Activated CD4-positive, alpha-beta T cell treated with anti-CD3 and anti-CD28 coated beads, Interleukin-2, amount 10 ng/mL, durations not matched to agents 24 days and 14 days (primary cell): Measurements from ENCODE around the gene NUDT22. TPM values are rescaled to one million over a fixed set of nuclear protein-coding genes. Genes with fewer than 3 reads are reported as not detected.

ENCODE experiments used
- DNase-seq: peaks from one replicate; pipeline ENCODE4 v3.0.0; 2022
- H3K27ac Mint-ChIP-seq: one replicate; pipeline ENCODE4 v1.8.0; 2022; ENCODE audit warnings: mild to moderate bottlenecking, mixed read lengths
- H3K27me3 Mint-ChIP-seq: one replicate; pipeline ENCODE4 v1.8.0; 2022; ENCODE audit warnings: mixed read lengths
- H3K36me3 Mint-ChIP-seq: one replicate; pipeline ENCODE4 v1.8.0; 2022; ENCODE audit warnings: low read depth, mild to moderate bottlenecking, mixed read lengths
- H3K4me1 Mint-ChIP-seq: one replicate; pipeline ENCODE4 v1.8.0; 2021; ENCODE audit warnings: mixed read lengths
- H3K4me3 Mint-ChIP-seq: one replicate; pipeline ENCODE4 v1.8.0; 2022; ENCODE audit warnings: mild to moderate bottlenecking, moderate library complexity, mixed read lengths
- H3K9me3 Mint-ChIP-seq: one replicate; pipeline ENCODE4 v1.8.0; 2021; ENCODE audit warnings: mixed read lengths
- intact Hi-C: fragments of 100-400 bp; cut with micrococcal nuclease; formaldehyde crosslinking; loops from one replicate; pipeline ENCODE4 v1.15.1; 2023
- total RNA-seq: library from RNA; stranded (reverse); gene quantifications from 2 replicates; pipeline ENCODE4 v1.2.3, GENCODE V29; 2022

NUDT22 gene
- total RNA-seq, 1 donor from 2014 or later: 72.6 TPM

DNA sequence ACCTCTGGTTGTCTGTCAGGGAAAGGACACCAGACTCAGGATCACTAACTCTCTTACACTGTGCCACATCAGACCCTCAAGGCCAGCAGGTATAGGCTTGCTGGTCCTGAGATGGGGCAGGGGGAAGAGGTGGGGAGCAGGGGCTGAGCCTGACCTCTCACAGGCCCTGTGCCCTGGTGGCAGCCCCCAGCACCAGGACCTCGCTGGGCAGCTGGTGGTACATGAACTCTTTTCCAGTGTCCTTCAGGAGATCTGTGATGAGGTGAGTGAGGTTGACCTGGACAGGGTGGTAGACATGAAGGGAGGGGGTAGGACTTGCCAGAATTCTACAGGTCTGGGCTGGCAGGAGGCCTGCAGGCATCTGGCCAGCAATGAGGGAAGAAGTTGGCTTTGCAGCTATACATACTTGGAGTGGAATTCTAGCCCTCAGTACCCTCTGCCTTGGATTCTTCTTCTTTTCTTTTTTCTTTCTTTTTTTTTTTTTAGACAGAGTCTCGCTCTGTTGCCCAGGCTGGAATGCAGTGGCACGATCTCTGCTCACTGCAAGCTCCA lies 1.4 kb downstream of the NUDT22 start:
- H3K4me3 Mint-ChIP-seq: peak overlapping the region; percentile 91
- H3K9me3 Mint-ChIP-seq: no peaks in the 10 kb centered on the region
- H3K36me3 Mint-ChIP-seq: peaks cover 13% of the 10 kb centered on the region
- H3K27me3 Mint-ChIP-seq: no peaks in the 10 kb centered on the region
- H3K27ac Mint-ChIP-seq: peak overlapping the region; percentile 81
- no peak for DNase-seq
- intact Hi-C loops: loop anchor here (2.0 kb wide), 1 partner anchor 77 kb away; the partner anchor contains the start of gene ESRRA
- H3K4me1 Mint-ChIP-seq: peaks cover 34% of the 10 kb centered on the region

DNA sequence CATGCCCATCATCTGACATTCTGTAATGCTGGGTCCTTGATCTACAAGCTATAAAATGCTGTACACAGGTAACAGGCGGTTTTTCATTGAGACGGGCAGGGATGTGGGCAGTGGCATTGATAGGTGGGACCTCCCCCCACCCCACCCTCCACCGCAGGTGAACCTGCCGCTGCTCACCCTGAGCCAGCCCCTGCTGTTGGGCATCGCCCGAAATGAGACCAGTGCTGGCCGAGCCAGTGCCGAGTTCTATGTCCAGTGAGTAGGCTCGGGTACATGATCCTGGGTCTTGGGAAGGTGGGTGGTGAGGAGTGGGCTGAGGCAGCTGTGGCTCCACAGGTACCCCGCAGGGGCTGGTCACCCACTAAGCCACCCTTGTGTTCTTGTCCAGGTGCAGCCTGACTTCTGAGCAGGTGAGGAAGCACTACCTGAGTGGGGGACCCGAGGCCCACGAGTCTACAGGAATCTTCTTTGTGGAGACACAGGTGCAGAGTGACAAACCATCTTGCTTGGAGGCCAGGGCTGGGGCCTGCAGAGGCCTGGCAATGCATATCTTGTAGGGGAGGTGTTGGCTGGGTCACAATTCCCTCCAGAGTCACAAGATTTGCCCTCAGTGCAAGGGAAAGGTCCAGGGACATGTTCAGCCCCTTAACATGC lies 3.1 kb downstream of the NUDT22 start:
- no peak for DNase-seq
- H3K36me3 Mint-ChIP-seq: peaks cover 6% of the 10 kb centered on the region
- no peaks in the 10 kb centered on the region for H3K27me3 Mint-ChIP-seq
- H3K9me3 Mint-ChIP-seq: no peaks in the 10 kb centered on the region
- H3K4me3 Mint-ChIP-seq: peak overlapping the region; percentile 92
- intact Hi-C loops: no loop called here
- H3K27ac Mint-ChIP-seq: peak overlapping the region; percentile 34
- H3K4me1 Mint-ChIP-seq: peaks cover 39% of the 10 kb centered on the region

- Mint-ChIP-seq H3K4me3 (peak overlapping the region; percentile 92), H3K27ac (peak overlapping the region; percentile 89), H3K27me3 (no peaks in the 10 kb centered on the region), H3K9me3 (no peaks in the 10 kb centered on the region), H3K4me1 (peaks cover 38% of the 10 kb centered on the region), H3K36me3 (peaks cover 4% of the 10 kb centered on the region)
- DNase-seq: no peak
- intact Hi-C loops: loop anchor here (1.0 kb wide), 1 partner anchor 12 kb away; the partner anchor contains the start of gene FKBP2
Measured at GRCh38 chr11:64229744-64230170, 3.7 kb downstream of the NUDT22 start.

GRCh38 chr11:64230171-64230984 lies 4.3 kb downstream of the NUDT22 start, which contains the start of gene DNAJC4:
DNAJC4 (plus strand) TSS chr11:64230548; CDS start chr11:64230855, 307 bp downstream.
- intact Hi-C loops: loop anchor here (1.0 kb wide), 1 partner anchor 11 kb away; the partner anchor contains the start of gene FKBP2
- Mint-ChIP-seq H3K9me3 (no peaks in the 10 kb centered on the region), H3K36me3 (peaks cover 1% of the 10 kb centered on the region), H3K27ac (peak within 1 kb of the TSS; percentile 89), H3K4me1 (peaks cover 33% of the 10 kb centered on the region), H3K4me3 (peak within 1 kb of the TSS; percentile 92), H3K27me3 (no peaks in the 10 kb centered on the region)
- peak; percentile 98 for DNase-seq

GRCh38 chr11:64230985-64231365 lies 4.9 kb downstream of the NUDT22 start:
- no peak for DNase-seq
- intact Hi-C loops: loop anchor here (1.0 kb wide), 1 partner anchor 10 kb away; the partner anchor contains the start of gene FKBP2
- peaks cover 1% of the 10 kb centered on the region for H3K36me3 Mint-ChIP-seq
- no peaks in the 10 kb centered on the region for H3K9me3 Mint-ChIP-seq
- H3K4me1 Mint-ChIP-seq: peaks cover 36% of the 10 kb centered on the region
- H3K27me3 Mint-ChIP-seq: no peaks in the 10 kb centered on the region
- peak overlapping the region; percentile 92 for H3K4me3 Mint-ChIP-seq
- peak overlapping the region; percentile 53 for H3K27ac Mint-ChIP-seq

DNA sequence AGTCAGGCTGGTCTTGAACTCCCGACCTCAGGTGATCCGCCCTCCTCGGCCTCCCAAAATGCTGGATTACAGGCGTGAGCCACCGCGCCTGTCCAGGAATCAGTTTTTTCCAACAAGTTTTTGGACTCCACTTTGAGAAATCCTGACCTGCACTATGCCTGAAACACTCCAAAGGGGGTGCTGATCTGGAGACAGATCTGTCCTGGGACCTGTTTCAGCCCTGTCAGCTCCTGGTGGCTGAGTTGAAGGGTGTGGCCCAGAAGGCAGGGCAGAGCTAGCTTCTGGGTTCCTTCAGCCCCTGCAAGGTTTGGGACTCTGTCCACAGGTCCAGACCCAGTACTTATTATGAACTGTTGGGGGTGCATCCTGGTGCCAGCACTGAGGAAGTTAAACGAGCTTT lies 5.5 kb downstream of the NUDT22 start:
- DNase-seq: no peak
- Mint-ChIP-seq H3K9me3 (no peaks in the 10 kb centered on the region), H3K27ac (peak overlapping the region; percentile 48), H3K4me3 (peak overlapping the region; percentile 92), H3K27me3 (no peaks in the 10 kb centered on the region), H3K4me1 (peaks cover 36% of the 10 kb centered on the region), H3K36me3 (peaks cover 1% of the 10 kb centered on the region)
- intact Hi-C loops: no loop called here

GRCh38 chr11:64232182-64232966 lies 6.3 kb downstream of the NUDT22 start:
- peak overlapping the region; percentile 92 for H3K4me3 Mint-ChIP-seq
- peaks cover 37% of the 10 kb centered on the region for H3K4me1 Mint-ChIP-seq
- H3K36me3 Mint-ChIP-seq: peaks cover 7% of the 10 kb centered on the region
- intact Hi-C loops: no loop called here
- H3K27me3 Mint-ChIP-seq: no peaks in the 10 kb centered on the region
- no peaks in the 10 kb centered on the region for H3K9me3 Mint-ChIP-seq
- DNase-seq: no peak
- no peak overlapping the region for H3K27ac Mint-ChIP-seq

DNA sequence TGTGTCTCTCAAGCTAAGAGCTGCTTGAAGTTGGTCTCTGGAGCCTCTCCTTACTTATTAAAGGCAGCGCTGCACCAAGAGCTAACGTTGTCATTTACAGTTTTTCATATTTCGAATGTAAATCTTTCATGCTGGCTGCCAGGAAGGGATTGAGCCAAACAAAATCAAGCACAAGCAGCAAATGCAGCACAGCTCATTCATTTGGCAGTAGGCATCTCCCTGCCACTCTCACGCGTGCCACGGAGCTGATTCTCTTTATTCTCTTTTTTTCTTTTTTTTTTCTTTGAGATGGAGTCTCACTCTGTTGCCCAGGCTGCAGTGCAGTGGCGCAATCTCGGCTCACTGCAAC lies 6.9 kb downstream of the NUDT22 start:
- DNase-seq: no peak
- intact Hi-C loops: no loop called here
- Mint-ChIP-seq H3K4me1 (peaks cover 39% of the 10 kb centered on the region), H3K9me3 (no peaks in the 10 kb centered on the region), H3K36me3 (peaks cover 9% of the 10 kb centered on the region), H3K27me3 (no peaks in the 10 kb centered on the region), H3K4me3 (peak overlapping the region; percentile 67), H3K27ac (peak overlapping the region; percentile 37)

DNA sequence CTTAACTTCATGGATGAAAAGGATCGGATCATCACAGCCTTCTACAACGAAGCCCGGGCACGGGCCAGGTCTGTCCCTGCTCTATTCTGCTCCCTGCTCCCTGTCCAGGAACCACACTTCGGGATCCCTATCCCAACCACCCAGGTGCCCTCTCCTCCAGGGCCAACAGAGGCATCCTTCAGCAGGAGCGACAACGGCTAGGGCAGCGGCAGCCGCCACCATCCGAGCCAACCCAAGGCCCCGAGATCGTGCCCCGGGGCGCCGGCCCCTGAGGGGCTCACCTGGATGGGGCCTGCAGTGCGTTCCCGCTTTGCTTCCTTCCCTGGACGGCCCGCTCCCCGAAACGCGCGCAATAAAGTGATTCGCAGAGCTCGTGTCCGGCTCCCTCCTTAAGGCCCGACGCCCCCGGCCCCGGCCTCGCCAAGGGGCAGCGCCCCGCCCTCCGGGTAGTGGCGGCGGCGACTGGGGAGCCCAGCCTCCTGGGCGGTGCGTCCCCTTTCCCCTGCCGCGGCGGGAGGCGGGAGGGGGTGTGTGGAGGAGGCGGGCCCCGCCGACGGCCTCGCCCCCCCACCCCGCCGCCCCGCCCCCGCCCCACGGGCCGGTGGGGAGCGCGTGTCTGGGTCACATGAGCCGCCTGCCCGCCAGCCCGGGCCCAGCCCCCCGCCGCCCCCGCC lies 8.0 kb downstream of the NUDT22 start, which contains the start of gene VEGFB:
Gene VEGFB (plus strand): TSS at position 672 of the 674 bp plus-strand sequence. CDS start 250 bp downstream, outside the sequence.
- Mint-ChIP-seq H3K9me3 (no peaks in the 10 kb centered on the region), H3K4me3 (peak within 1 kb of the TSS; percentile 91), H3K4me1 (peaks cover 43% of the 10 kb centered on the region), H3K36me3 (peaks cover 15% of the 10 kb centered on the region), H3K27ac (peak within 1 kb of the TSS; percentile 79), H3K27me3 (no peaks in the 10 kb centered on the region)
- intact Hi-C loops: no loop called here
- peak; percentile 94 for DNase-seq

DNA sequence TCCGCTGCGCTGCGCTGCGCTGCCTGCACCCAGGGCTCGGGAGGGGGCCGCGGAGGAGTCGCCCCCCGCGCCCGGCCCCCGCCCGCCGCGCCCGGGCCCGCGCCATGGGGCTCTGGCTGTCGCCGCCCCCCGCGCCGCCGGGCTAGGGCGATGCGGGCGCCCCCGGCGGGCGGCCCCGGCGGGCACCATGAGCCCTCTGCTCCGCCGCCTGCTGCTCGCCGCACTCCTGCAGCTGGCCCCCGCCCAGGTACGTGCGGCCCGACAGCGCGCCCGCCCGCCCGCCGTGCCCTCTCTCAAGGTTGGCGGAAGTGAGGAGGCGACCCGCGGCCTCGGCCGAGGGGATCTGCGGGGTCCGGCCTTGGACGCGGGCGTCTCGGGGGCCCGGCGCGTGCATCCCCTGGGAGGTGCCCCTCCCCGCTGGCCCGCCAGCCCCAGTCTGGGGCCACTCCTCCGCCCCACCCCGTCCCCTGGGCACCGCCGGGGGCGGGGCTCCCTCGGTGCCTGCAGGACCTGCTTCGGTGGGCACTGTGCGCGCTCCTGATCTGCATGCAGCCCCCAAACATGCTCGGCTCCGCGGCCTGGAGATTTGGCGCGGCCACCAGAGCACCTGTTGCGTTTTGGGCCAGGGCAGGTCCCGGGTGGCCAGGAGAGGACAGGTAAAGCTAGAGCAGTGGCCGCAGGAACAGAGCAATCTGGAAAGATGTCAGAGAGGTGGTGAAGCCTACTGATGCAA lies 8.7 kb downstream of the NUDT22 start:
- Mint-ChIP-seq H3K4me1 (peaks cover 40% of the 10 kb centered on the region), H3K9me3 (no peaks in the 10 kb centered on the region), H3K27me3 (no peaks in the 10 kb centered on the region), H3K4me3 (peak overlapping the region; percentile 91), H3K36me3 (peaks cover 15% of the 10 kb centered on the region), H3K27ac (peak overlapping the region; percentile 79)
- DNase-seq: peak; percentile 88
- intact Hi-C loops: no loop called here

DNA sequence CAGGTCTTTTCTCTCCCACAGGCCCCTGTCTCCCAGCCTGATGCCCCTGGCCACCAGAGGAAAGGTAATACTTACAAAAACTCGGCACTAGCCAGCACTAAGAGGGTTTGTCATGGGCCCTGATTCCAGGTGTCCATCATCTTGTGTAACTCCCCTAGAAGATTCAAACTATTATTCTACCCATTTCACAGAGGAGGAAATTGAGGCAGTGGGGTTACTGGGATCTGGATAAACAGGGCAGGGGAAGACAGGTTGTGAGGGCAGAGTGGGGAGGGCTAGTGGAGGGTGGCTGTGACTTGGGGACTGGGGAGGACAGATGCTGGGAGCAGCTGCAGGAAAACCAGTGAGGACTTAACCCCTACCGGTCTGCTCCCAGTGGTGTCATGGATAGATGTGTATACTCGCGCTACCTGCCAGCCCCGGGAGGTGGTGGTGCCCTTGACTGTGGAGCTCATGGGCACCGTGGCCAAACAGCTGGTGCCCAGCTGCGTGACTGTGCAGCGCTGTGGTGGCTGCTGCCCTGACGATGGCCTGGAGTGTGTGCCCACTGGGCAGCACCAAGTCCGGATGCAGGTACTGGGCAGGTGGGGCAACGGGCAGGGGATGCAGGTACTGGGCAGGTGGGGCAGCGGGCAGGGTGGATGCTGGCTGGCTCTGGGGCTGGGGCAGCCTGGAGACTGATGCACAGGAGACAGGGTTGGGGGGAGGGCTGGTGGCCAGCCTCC lies 9.5 kb downstream of the NUDT22 start:
- H3K27me3 Mint-ChIP-seq: no peaks in the 10 kb centered on the region
- H3K9me3 Mint-ChIP-seq: no peaks in the 10 kb centered on the region
- H3K4me1 Mint-ChIP-seq: peaks cover 46% of the 10 kb centered on the region
- peak overlapping the region; percentile 91 for H3K4me3 Mint-ChIP-seq
- intact Hi-C loops: no loop called here
- DNase-seq: no peak
- peaks cover 21% of the 10 kb centered on the region for H3K36me3 Mint-ChIP-seq
- peak overlapping the region; percentile 79 for H3K27ac Mint-ChIP-seq

GRCh38 chr11:64237484-64237951 lies 11.4 kb downstream of the NUDT22 start:
- DNase-seq: no peak
- H3K27me3 Mint-ChIP-seq: no peaks in the 10 kb centered on the region
- H3K27ac Mint-ChIP-seq: no peak overlapping the region
- no peaks in the 10 kb centered on the region for H3K9me3 Mint-ChIP-seq
- intact Hi-C loops: no loop called here
- peaks cover 26% of the 10 kb centered on the region for H3K36me3 Mint-ChIP-seq
- peaks cover 40% of the 10 kb centered on the region for H3K4me1 Mint-ChIP-seq
- no peak overlapping the region for H3K4me3 Mint-ChIP-seq
